Measurements from ENCODE around the gene ALDH8A1.

Gene ALDH8A1

GRCh38 chr6:134949927-134950326, at the start of gene ALDH8A1:
ALDH8A1 (minus strand) TSS chr6:134950101; CDS start chr6:134950053, 48 bp downstream.
- H3K4me1 Mint-ChIP-seq: no peaks in the 10 kb centered on the region
- no peak for ATAC-seq (replicated peaks; ENCODE audit: extremely low read depth, poor library complexity, severe bottlenecking)
- no peaks in the 10 kb centered on the region for H3K27me3 Mint-ChIP-seq
- H3K4me3 Mint-ChIP-seq: no peak within 1 kb of the TSS
- no peak for DNase-seq (ENCODE audit: low spot score in 2 of 2)
- no peak within 1 kb of the TSS for H3K27ac Mint-ChIP-seq (ENCODE audit: low read depth)
- H3K9me3 Mint-ChIP-seq: no peaks in the 10 kb centered on the region
- H3K36me3 Mint-ChIP-seq (ENCODE audit: insufficient read depth): peaks cover 2% of the 10 kb centered on the region

- H3K4me1 Mint-ChIP-seq: no peaks in the 10 kb centered on the region
- peaks cover 21% of the 10 kb centered on the region for H3K36me3 Mint-ChIP-seq (ENCODE audit: insufficient read depth)
- H3K27me3 Mint-ChIP-seq: no peaks in the 10 kb centered on the region
- no peak for ATAC-seq (replicated peaks; ENCODE audit: extremely low read depth, poor library complexity, severe bottlenecking)
- no peak overlapping the region for H3K27ac Mint-ChIP-seq (ENCODE audit: low read depth)
- no peaks in the 10 kb centered on the region for H3K9me3 Mint-ChIP-seq
- no peak for DNase-seq (ENCODE audit: low spot score in 2 of 2)
- H3K4me3 Mint-ChIP-seq: no peak overlapping the region
Observed at GRCh38 chr6:134999107-134999506, 49.2 kb upstream of the ALDH8A1 start.

- Mint-ChIP-seq H3K27me3 (no peaks in the 10 kb centered on the region), H3K4me1 (no peaks in the 10 kb centered on the region), H3K27ac (ENCODE audit: low read depth) (peak overlapping the region; percentile 4), H3K4me3 (no peak overlapping the region), H3K36me3 (ENCODE audit: insufficient read depth) (peaks cover 24% of the 10 kb centered on the region), H3K9me3 (no peaks in the 10 kb centered on the region)
- DNase-seq (ENCODE audit: low spot score in 2 of 2) (no peak), ATAC-seq (replicated peaks; ENCODE audit: extremely low read depth, poor library complexity, severe bottlenecking) (no peak)
Observed at GRCh38 chr6:134997133-134997995, 47.5 kb upstream of the ALDH8A1 start.

- H3K9me3 Mint-ChIP-seq: no peaks in the 10 kb centered on the region
- peaks cover 24% of the 10 kb centered on the region for H3K36me3 Mint-ChIP-seq (ENCODE audit: insufficient read depth)
- DNase-seq (ENCODE audit: low spot score in 2 of 2) (no peak), ATAC-seq (replicated peaks; ENCODE audit: extremely low read depth, poor library complexity, severe bottlenecking) (no peak)
- H3K27ac Mint-ChIP-seq (ENCODE audit: low read depth): no peak overlapping the region
- H3K4me3 Mint-ChIP-seq: no peak overlapping the region
- no peaks in the 10 kb centered on the region for H3K4me1 Mint-ChIP-seq
- no peaks in the 10 kb centered on the region for H3K27me3 Mint-ChIP-seq
Observed at GRCh38 chr6:134995536-134995935, 45.6 kb upstream of the ALDH8A1 start.

GRCh38 chr6:134994431-134994830, 44.5 kb upstream of the ALDH8A1 start:
- Mint-ChIP-seq H3K9me3 (no peaks in the 10 kb centered on the region), H3K27ac (ENCODE audit: low read depth) (no peak overlapping the region), H3K4me1 (no peaks in the 10 kb centered on the region), H3K27me3 (no peaks in the 10 kb centered on the region), H3K4me3 (no peak overlapping the region), H3K36me3 (ENCODE audit: insufficient read depth) (peaks cover 23% of the 10 kb centered on the region)
- ATAC-seq (replicated peaks; ENCODE audit: extremely low read depth, poor library complexity, severe bottlenecking): no peak
- no peak for DNase-seq (ENCODE audit: low spot score in 2 of 2)

GRCh38 chr6:134992155-134992554, 42.3 kb upstream of the ALDH8A1 start:
- H3K36me3 Mint-ChIP-seq (ENCODE audit: insufficient read depth): peaks cover 27% of the 10 kb centered on the region

GRCh38 chr6:134990262-134990661, 40.4 kb upstream of the ALDH8A1 start:
- no peak overlapping the region for H3K27ac Mint-ChIP-seq (ENCODE audit: low read depth)
- DNase-seq (ENCODE audit: low spot score in 2 of 2) (no peak), ATAC-seq (replicated peaks; ENCODE audit: extremely low read depth, poor library complexity, severe bottlenecking) (no peak)
- no peaks in the 10 kb centered on the region for H3K9me3 Mint-ChIP-seq
- no peaks in the 10 kb centered on the region for H3K4me1 Mint-ChIP-seq
- no peaks in the 10 kb centered on the region for H3K27me3 Mint-ChIP-seq
- H3K36me3 Mint-ChIP-seq (ENCODE audit: insufficient read depth): peaks cover 23% of the 10 kb centered on the region
- no peak overlapping the region for H3K4me3 Mint-ChIP-seq

More at GRCh38 chr6:134992155-134992554, 42.3 kb upstream of the ALDH8A1 start:
- Mint-ChIP-seq H3K4me1 (no peaks in the 10 kb centered on the region), H3K9me3 (no peaks in the 10 kb centered on the region), H3K27ac (ENCODE audit: low read depth) (no peak overlapping the region), H3K27me3 (no peaks in the 10 kb centered on the region), H3K4me3 (no peak overlapping the region)
- ATAC-seq (replicated peaks; ENCODE audit: extremely low read depth, poor library complexity, severe bottlenecking): no peak
- DNase-seq (ENCODE audit: low spot score in 2 of 2): no peak

- H3K27me3 Mint-ChIP-seq: no peaks in the 10 kb centered on the region
- no peak for ATAC-seq (replicated peaks; ENCODE audit: extremely low read depth, poor library complexity, severe bottlenecking)
- H3K27ac Mint-ChIP-seq (ENCODE audit: low read depth): no peak overlapping the region
- H3K4me3 Mint-ChIP-seq: no peak overlapping the region
- H3K9me3 Mint-ChIP-seq: no peaks in the 10 kb centered on the region
- H3K4me1 Mint-ChIP-seq: peaks cover 18% of the 10 kb centered on the region
- H3K36me3 Mint-ChIP-seq (ENCODE audit: insufficient read depth): peaks cover 27% of the 10 kb centered on the region
- DNase-seq (ENCODE audit: low spot score in 2 of 2): no peak
Observed at GRCh38 chr6:134984821-134985220, 34.9 kb upstream of the ALDH8A1 start.

GRCh38 chr6:134983823-134984222, 33.9 kb upstream of the ALDH8A1 start:
- H3K4me3 Mint-ChIP-seq: no peak overlapping the region

GRCh38 chr6:134982161-134982560, 32.3 kb upstream of the ALDH8A1 start:
- no peaks in the 10 kb centered on the region for H3K27me3 Mint-ChIP-seq
- peaks cover 18% of the 10 kb centered on the region for H3K4me1 Mint-ChIP-seq
- H3K36me3 Mint-ChIP-seq (ENCODE audit: insufficient read depth): peaks cover 26% of the 10 kb centered on the region
- no peak for DNase-seq (ENCODE audit: low spot score in 2 of 2)
- no peak overlapping the region for H3K27ac Mint-ChIP-seq (ENCODE audit: low read depth)
- no peak overlapping the region for H3K4me3 Mint-ChIP-seq
- ATAC-seq (replicated peaks; ENCODE audit: extremely low read depth, poor library complexity, severe bottlenecking): no peak
- H3K9me3 Mint-ChIP-seq: no peaks in the 10 kb centered on the region

More at GRCh38 chr6:134983823-134984222, 33.9 kb upstream of the ALDH8A1 start:
- Mint-ChIP-seq H3K36me3 (ENCODE audit: insufficient read depth) (peaks cover 23% of the 10 kb centered on the region), H3K4me1 (peaks cover 18% of the 10 kb centered on the region), H3K9me3 (no peaks in the 10 kb centered on the region), H3K27ac (ENCODE audit: low read depth) (peak overlapping the region; percentile 1), H3K27me3 (no peaks in the 10 kb centered on the region)
- DNase-seq (ENCODE audit: low spot score in 2 of 2) (no peak), ATAC-seq (replicated peaks; ENCODE audit: extremely low read depth, poor library complexity, severe bottlenecking) (no peak)

GRCh38 chr6:134980846-134981245, 30.9 kb upstream of the ALDH8A1 start:
- Mint-ChIP-seq H3K4me3 (no peak overlapping the region), H3K27me3 (no peaks in the 10 kb centered on the region), H3K9me3 (no peaks in the 10 kb centered on the region), H3K36me3 (ENCODE audit: insufficient read depth) (peaks cover 26% of the 10 kb centered on the region), H3K4me1 (peaks cover 18% of the 10 kb centered on the region), H3K27ac (ENCODE audit: low read depth) (no peak overlapping the region)
- ATAC-seq (replicated peaks; ENCODE audit: extremely low read depth, poor library complexity, severe bottlenecking): no peak
- DNase-seq (ENCODE audit: low spot score in 2 of 2): no peak

- no peak for ATAC-seq (replicated peaks; ENCODE audit: extremely low read depth, poor library complexity, severe bottlenecking)
- H3K4me1 Mint-ChIP-seq: peaks cover 13% of the 10 kb centered on the region
Observed at GRCh38 chr6:134979142-134979541, 29.2 kb upstream of the ALDH8A1 start.

GRCh38 chr6:134974370-134974769, 24.5 kb upstream of the ALDH8A1 start:
- ATAC-seq (replicated peaks; ENCODE audit: extremely low read depth, poor library complexity, severe bottlenecking) (no peak), DNase-seq (ENCODE audit: low spot score in 2 of 2) (no peak)
- Mint-ChIP-seq H3K36me3 (ENCODE audit: insufficient read depth) (peaks cover 25% of the 10 kb centered on the region), H3K27me3 (no peaks in the 10 kb centered on the region), H3K4me1 (no peaks in the 10 kb centered on the region), H3K9me3 (no peaks in the 10 kb centered on the region), H3K27ac (ENCODE audit: low read depth) (no peak overlapping the region), H3K4me3 (no peak overlapping the region)

More at GRCh38 chr6:134979142-134979541, 29.2 kb upstream of the ALDH8A1 start:
- Mint-ChIP-seq H3K27ac (ENCODE audit: low read depth) (no peak overlapping the region), H3K36me3 (ENCODE audit: insufficient read depth) (peaks cover 21% of the 10 kb centered on the region), H3K27me3 (no peaks in the 10 kb centered on the region), H3K9me3 (no peaks in the 10 kb centered on the region), H3K4me3 (no peak overlapping the region)
- no peak for DNase-seq (ENCODE audit: low spot score in 2 of 2)

All from central memory CD8-positive, alpha-beta T cell (primary cell).